Measurements from ENCODE around the gene NCOR1.

The NCOR1 gene

GRCh38 chr17:16215273-16215964 lies at the start of gene NCOR1:
NCOR1 (minus strand) TSS chr17:16215534; CDS start chr17:16194569, 20,965 bp downstream.
- Histone ChIP-seq H3K27ac (ENCODE audit: low read depth, low read length) (peak within 1 kb of the TSS; percentile 98), H3K9me3 (ENCODE audit: control insufficient read depth, insufficient read depth, low read depth, low read length) (no peaks in the 10 kb centered on the region), H3K9ac (ENCODE audit: low read length) (peak within 1 kb of the TSS; percentile 94), H3K36me3 (ENCODE audit: control insufficient read depth, insufficient read depth, low read length) (no peaks in the 10 kb centered on the region; the same call in 1 of the 2 replicates), H3K4me3 (ENCODE audit: low read depth, low read length) (peak within 1 kb of the TSS; percentile 92), H3K4me1 (ENCODE audit: control insufficient read depth, insufficient read depth, low read length) (peaks cover 10% of the 10 kb centered on the region), H3K27me3 (ENCODE audit: control insufficient read depth, insufficient read depth, low read length) (no peaks in the 10 kb centered on the region)

GRCh38 chr17:16262201-16262600 lies 46.9 kb upstream of the NCOR1 start:
- Histone ChIP-seq H3K36me3 (ENCODE audit: control insufficient read depth, insufficient read depth, low read length) (no peaks in the 10 kb centered on the region; the same call in 1 of the 2 replicates), H3K27me3 (ENCODE audit: control insufficient read depth, insufficient read depth, low read length) (no peaks in the 10 kb centered on the region), H3K27ac (ENCODE audit: low read depth, low read length) (no peak overlapping the region), H3K4me3 (ENCODE audit: low read depth, low read length) (no peak overlapping the region), H3K4me1 (ENCODE audit: control insufficient read depth, insufficient read depth, low read length) (no peaks in the 10 kb centered on the region), H3K9me3 (ENCODE audit: control insufficient read depth, insufficient read depth, low read depth, low read length) (peaks cover 4% of the 10 kb centered on the region; the same call in 1 of the 2 replicates), H3K9ac (ENCODE audit: low read length) (no peak overlapping the region)

GRCh38 chr17:16261049-16261448 lies 45.7 kb upstream of the NCOR1 start:
- H3K4me3 ChIP-seq (ENCODE audit: low read depth, low read length) = no peak overlapping the region
- no peaks in the 10 kb centered on the region; the same call in 1 of the 2 replicates for H3K36me3 ChIP-seq (ENCODE audit: control insufficient read depth, insufficient read depth, low read length)
- H3K27me3 ChIP-seq (ENCODE audit: control insufficient read depth, insufficient read depth, low read length) = no peaks in the 10 kb centered on the region
- no peak overlapping the region for H3K27ac ChIP-seq (ENCODE audit: low read depth, low read length)
- H3K9me3 ChIP-seq (ENCODE audit: control insufficient read depth, insufficient read depth, low read depth, low read length) = peaks cover 4% of the 10 kb centered on the region; the same call in 1 of the 2 replicates
- H3K4me1 ChIP-seq (ENCODE audit: control insufficient read depth, insufficient read depth, low read length) = no peaks in the 10 kb centered on the region
- H3K9ac ChIP-seq (ENCODE audit: low read length) = no peak overlapping the region

GRCh38 chr17:16259926-16260325 lies 44.6 kb upstream of the NCOR1 start:
- H3K9me3 ChIP-seq (ENCODE audit: control insufficient read depth, insufficient read depth, low read depth, low read length) = peaks cover 4% of the 10 kb centered on the region; the same call in 1 of the 2 replicates
- no peak overlapping the region for H3K27ac ChIP-seq (ENCODE audit: low read depth, low read length)
- H3K27me3 ChIP-seq (ENCODE audit: control insufficient read depth, insufficient read depth, low read length) = no peaks in the 10 kb centered on the region
- H3K36me3 ChIP-seq (ENCODE audit: control insufficient read depth, insufficient read depth, low read length) = no peaks in the 10 kb centered on the region; the same call in 1 of the 2 replicates
- peaks cover 10% of the 10 kb centered on the region for H3K4me1 ChIP-seq (ENCODE audit: control insufficient read depth, insufficient read depth, low read length)
- H3K4me3 ChIP-seq (ENCODE audit: low read depth, low read length) = no peak overlapping the region
- H3K9ac ChIP-seq (ENCODE audit: low read length) = no peak overlapping the region

GRCh38 chr17:16258901-16259300 lies 43.6 kb upstream of the NCOR1 start:
- Histone ChIP-seq H3K27me3 (ENCODE audit: control insufficient read depth, insufficient read depth, low read length) (no peaks in the 10 kb centered on the region), H3K27ac (ENCODE audit: low read depth, low read length) (no peak overlapping the region), H3K9ac (ENCODE audit: low read length) (no peak overlapping the region), H3K9me3 (ENCODE audit: control insufficient read depth, insufficient read depth, low read depth, low read length) (peaks cover 4% of the 10 kb centered on the region; the same call in 1 of the 2 replicates), H3K4me1 (ENCODE audit: control insufficient read depth, insufficient read depth, low read length) (peaks cover 10% of the 10 kb centered on the region), H3K36me3 (ENCODE audit: control insufficient read depth, insufficient read depth, low read length) (no peaks in the 10 kb centered on the region; the same call in 1 of the 2 replicates), H3K4me3 (ENCODE audit: low read depth, low read length) (no peak overlapping the region)

GRCh38 chr17:16255481-16255921 lies 40.2 kb upstream of the NCOR1 start:
- no peak overlapping the region for H3K9ac ChIP-seq (ENCODE audit: low read length)
- peaks cover 10% of the 10 kb centered on the region for H3K4me1 ChIP-seq (ENCODE audit: control insufficient read depth, insufficient read depth, low read length)
- H3K27me3 ChIP-seq (ENCODE audit: control insufficient read depth, insufficient read depth, low read length) = no peaks in the 10 kb centered on the region
- H3K9me3 ChIP-seq (ENCODE audit: control insufficient read depth, insufficient read depth, low read depth, low read length) = peaks cover 4% of the 10 kb centered on the region; the same call in 1 of the 2 replicates
- 0 out of 2 replicates have a peak overlapping the region, but pooled peaks have one; percentile 2 for H3K27ac ChIP-seq (ENCODE audit: low read depth, low read length)
- H3K36me3 ChIP-seq (ENCODE audit: control insufficient read depth, insufficient read depth, low read length) = no peaks in the 10 kb centered on the region; the same call in 1 of the 2 replicates
- no peak overlapping the region for H3K4me3 ChIP-seq (ENCODE audit: low read depth, low read length)

- H3K27ac ChIP-seq (ENCODE audit: low read depth, low read length) = 0 out of 2 replicates have a peak overlapping the region, but pooled peaks have one; percentile 2
These were observed 39.6 kb upstream of the NCOR1 start for GRCh38 chr17:16254773-16255400.

GRCh38 chr17:16251556-16251955 lies 36.2 kb upstream of the NCOR1 start:
- Histone ChIP-seq H3K9ac (ENCODE audit: low read length) (no peak overlapping the region), H3K4me1 (ENCODE audit: control insufficient read depth, insufficient read depth, low read length) (peaks cover 10% of the 10 kb centered on the region)

More at GRCh38 chr17:16254773-16255400, 39.6 kb upstream of the NCOR1 start:
- Histone ChIP-seq H3K4me3 (ENCODE audit: low read depth, low read length) (no peak overlapping the region), H3K9me3 (ENCODE audit: control insufficient read depth, insufficient read depth, low read depth, low read length) (peaks cover under 1% of the 10 kb centered on the region; the same call in 1 of the 2 replicates), H3K4me1 (ENCODE audit: control insufficient read depth, insufficient read depth, low read length) (peaks cover 10% of the 10 kb centered on the region), H3K36me3 (ENCODE audit: control insufficient read depth, insufficient read depth, low read length) (no peaks in the 10 kb centered on the region), H3K27me3 (ENCODE audit: control insufficient read depth, insufficient read depth, low read length) (no peaks in the 10 kb centered on the region), H3K9ac (ENCODE audit: low read length) (no peak overlapping the region)

GRCh38 chr17:16251043-16251442 lies 35.7 kb upstream of the NCOR1 start:
- Histone ChIP-seq H3K4me3 (ENCODE audit: low read depth, low read length) (no peak overlapping the region), H3K27me3 (ENCODE audit: control insufficient read depth, insufficient read depth, low read length) (no peaks in the 10 kb centered on the region), H3K9ac (ENCODE audit: low read length) (no peak overlapping the region), H3K36me3 (ENCODE audit: control insufficient read depth, insufficient read depth, low read length) (peaks cover 3% of the 10 kb centered on the region; the same call in 1 of the 2 replicates), H3K4me1 (ENCODE audit: control insufficient read depth, insufficient read depth, low read length) (peaks cover 10% of the 10 kb centered on the region), H3K27ac (ENCODE audit: low read depth, low read length) (no peak overlapping the region), H3K9me3 (ENCODE audit: control insufficient read depth, insufficient read depth, low read depth, low read length) (no peaks in the 10 kb centered on the region)

More at GRCh38 chr17:16251556-16251955, 36.2 kb upstream of the NCOR1 start:
- no peak overlapping the region for H3K27ac ChIP-seq (ENCODE audit: low read depth, low read length)
- H3K27me3 ChIP-seq (ENCODE audit: control insufficient read depth, insufficient read depth, low read length) = no peaks in the 10 kb centered on the region
- peaks cover 3% of the 10 kb centered on the region; the same call in 1 of the 2 replicates for H3K36me3 ChIP-seq (ENCODE audit: control insufficient read depth, insufficient read depth, low read length)
- no peak overlapping the region for H3K4me3 ChIP-seq (ENCODE audit: low read depth, low read length)
- H3K9me3 ChIP-seq (ENCODE audit: control insufficient read depth, insufficient read depth, low read depth, low read length) = no peaks in the 10 kb centered on the region

GRCh38 chr17:16250635-16251034 lies 35.3 kb upstream of the NCOR1 start:
- Histone ChIP-seq H3K4me1 (ENCODE audit: control insufficient read depth, insufficient read depth, low read length) (peaks cover 6% of the 10 kb centered on the region), H3K4me3 (ENCODE audit: low read depth, low read length) (no peak overlapping the region), H3K27ac (ENCODE audit: low read depth, low read length) (no peak overlapping the region), H3K9ac (ENCODE audit: low read length) (no peak overlapping the region), H3K9me3 (ENCODE audit: control insufficient read depth, insufficient read depth, low read depth, low read length) (no peaks in the 10 kb centered on the region), H3K36me3 (ENCODE audit: control insufficient read depth, insufficient read depth, low read length) (peaks cover 3% of the 10 kb centered on the region; the same call in 1 of the 2 replicates), H3K27me3 (ENCODE audit: control insufficient read depth, insufficient read depth, low read length) (no peaks in the 10 kb centered on the region)

- H3K4me3 ChIP-seq (ENCODE audit: low read depth, low read length) = no peak overlapping the region
- peaks cover 11% of the 10 kb centered on the region for H3K4me1 ChIP-seq (ENCODE audit: control insufficient read depth, insufficient read depth, low read length)
- no peaks in the 10 kb centered on the region for H3K9me3 ChIP-seq (ENCODE audit: control insufficient read depth, insufficient read depth, low read depth, low read length)
- H3K27me3 ChIP-seq (ENCODE audit: control insufficient read depth, insufficient read depth, low read length) = no peaks in the 10 kb centered on the region
- peaks cover 3% of the 10 kb centered on the region; the same call in 1 of the 2 replicates for H3K36me3 ChIP-seq (ENCODE audit: control insufficient read depth, insufficient read depth, low read length)
- H3K27ac ChIP-seq (ENCODE audit: low read depth, low read length) = no peak overlapping the region
- H3K9ac ChIP-seq (ENCODE audit: low read length) = no peak overlapping the region
These were observed 32.3 kb upstream of the NCOR1 start for GRCh38 chr17:16247586-16247984.

Measured in HUES6 (cell line).